ENCODE data around the gene TTC23L.
A peak's percentile ranks its signal among the peaks of the same experiment; 100 is the strongest.

The TTC23L gene, protein sequence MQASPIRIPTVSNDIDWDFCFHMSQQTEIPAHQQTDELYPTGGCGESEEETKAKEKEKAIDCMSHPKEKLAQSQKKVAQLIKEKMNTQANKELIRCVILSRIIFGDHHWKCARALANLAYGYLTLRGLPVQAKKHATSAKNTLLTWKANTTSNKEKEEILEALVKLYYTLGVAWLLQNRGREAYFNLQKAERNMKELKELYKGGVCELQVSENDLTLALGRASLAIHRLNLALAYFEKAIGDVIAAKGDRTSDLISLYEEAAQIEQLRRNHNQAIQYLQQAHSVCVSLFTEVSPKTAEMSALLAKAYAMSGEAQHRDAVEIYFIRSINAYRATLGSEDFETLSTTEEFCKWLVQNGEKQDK

DNA sequence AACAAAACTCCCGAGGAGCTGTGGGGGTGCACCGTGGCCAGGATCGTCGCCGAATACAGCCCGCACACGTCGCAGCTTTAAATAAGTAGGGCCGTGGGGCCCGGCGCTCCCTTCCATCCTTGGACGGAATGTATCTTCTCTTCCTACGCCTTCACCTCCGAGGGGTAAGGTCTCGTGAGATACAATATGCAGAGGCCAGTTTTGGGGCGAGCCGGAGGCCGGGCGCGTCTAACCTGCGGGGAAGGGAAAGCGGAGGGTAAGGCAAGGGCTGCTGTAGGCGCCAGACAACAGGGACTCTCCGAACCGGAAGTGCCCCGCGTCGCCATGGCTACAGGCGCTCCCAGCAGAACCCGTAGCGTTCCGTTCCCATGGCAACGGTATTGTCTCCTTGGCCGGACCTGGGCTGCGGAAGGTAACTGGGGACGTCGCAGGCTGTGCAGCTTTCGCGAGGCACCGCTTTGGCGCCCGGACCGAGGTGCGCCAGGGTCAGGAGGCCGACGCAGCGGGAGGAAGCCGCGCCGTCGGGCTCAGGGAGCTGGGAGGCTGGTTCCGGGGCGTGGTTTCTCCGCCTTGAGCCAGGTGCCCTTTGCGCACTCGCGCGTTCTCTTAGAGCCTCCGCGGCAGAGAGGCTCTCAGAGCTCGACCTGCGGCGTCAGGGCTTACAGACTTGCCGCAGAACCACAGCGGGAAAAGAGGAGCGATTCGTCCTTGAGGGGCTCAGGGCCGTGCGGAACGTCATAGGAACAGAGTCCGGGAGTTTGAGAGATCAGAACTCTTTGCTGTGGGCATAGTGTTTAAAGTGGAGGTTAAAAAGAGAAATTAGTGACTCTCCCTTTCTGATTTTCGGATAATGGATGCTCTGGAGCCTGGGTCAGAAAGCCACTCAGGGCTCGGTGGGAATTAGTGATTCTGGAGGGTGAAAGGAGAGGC lies at the start of gene TTC23L:
TTC23L (plus strand) TSS at position 380 of the 930 bp plus-strand sequence. CDS start 1,508 bp downstream, outside the sequence.
- no peaks in the 10 kb centered on the region for H3K9me3 Mint-ChIP-seq
- H3K4me3 Mint-ChIP-seq: peak within 1 kb of the TSS; percentile 93 to 97 (median 95)
- peaks cover 15% of the 10 kb centered on the region for H3K4me1 Mint-ChIP-seq
- TF ChIP-seq, protein P1, sequence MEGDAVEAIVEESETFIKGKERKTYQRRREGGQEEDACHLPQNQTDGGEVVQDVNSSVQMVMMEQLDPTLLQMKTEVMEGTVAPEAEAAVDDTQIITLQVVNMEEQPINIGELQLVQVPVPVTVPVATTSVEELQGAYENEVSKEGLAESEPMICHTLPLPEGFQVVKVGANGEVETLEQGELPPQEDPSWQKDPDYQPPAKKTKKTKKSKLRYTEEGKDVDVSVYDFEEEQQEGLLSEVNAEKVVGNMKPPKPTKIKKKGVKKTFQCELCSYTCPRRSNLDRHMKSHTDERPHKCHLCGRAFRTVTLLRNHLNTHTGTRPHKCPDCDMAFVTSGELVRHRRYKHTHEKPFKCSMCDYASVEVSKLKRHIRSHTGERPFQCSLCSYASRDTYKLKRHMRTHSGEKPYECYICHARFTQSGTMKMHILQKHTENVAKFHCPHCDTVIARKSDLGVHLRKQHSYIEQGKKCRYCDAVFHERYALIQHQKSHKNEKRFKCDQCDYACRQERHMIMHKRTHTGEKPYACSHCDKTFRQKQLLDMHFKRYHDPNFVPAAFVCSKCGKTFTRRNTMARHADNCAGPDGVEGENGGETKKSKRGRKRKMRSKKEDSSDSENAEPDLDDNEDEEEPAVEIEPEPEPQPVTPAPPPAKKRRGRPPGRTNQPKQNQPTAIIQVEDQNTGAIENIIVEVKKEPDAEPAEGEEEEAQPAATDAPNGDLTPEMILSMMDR (IDR thresholded peaks at IDR 0.05; ENCODE audit: unreplicated experiment in 3 of 3): no peak
- no peaks in the 10 kb centered on the region for H3K27me3 Mint-ChIP-seq (ENCODE audit: low read depth)
- peak within 1 kb of the TSS; percentile 93 to 95 (median 94) for H3K27ac Mint-ChIP-seq
- H3K36me3 Mint-ChIP-seq (ENCODE audit: low read depth): peaks cover 7% of the 10 kb centered on the region

DNA sequence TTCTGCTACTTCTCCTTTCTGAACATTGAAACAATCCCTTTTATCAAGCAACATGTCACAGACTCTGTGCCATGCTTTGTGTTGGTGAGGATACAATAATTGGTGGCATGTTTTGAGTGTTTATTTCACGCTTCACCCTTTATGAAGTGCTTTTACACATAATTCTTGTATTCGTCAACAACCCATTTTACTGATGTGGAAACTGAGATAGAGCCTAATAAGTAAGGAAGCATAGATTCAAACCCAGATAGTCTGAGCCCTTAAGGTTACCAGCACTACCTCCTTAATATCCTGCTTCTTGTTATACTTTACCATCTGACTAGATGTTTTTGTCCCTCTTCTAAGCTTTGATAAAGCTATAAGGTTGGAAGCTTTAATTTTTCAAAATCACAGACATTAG lies 49.3 kb upstream of the TTC23L start:
- H3K36me3 Mint-ChIP-seq (ENCODE audit: low read depth): peaks cover 33% of the 10 kb centered on the region
- peak overlapping the region in 1 of 3 experiments; percentile 59 for H3K27ac Mint-ChIP-seq
- H3K27me3 Mint-ChIP-seq (ENCODE audit: low read depth): no peaks in the 10 kb centered on the region

DNA sequence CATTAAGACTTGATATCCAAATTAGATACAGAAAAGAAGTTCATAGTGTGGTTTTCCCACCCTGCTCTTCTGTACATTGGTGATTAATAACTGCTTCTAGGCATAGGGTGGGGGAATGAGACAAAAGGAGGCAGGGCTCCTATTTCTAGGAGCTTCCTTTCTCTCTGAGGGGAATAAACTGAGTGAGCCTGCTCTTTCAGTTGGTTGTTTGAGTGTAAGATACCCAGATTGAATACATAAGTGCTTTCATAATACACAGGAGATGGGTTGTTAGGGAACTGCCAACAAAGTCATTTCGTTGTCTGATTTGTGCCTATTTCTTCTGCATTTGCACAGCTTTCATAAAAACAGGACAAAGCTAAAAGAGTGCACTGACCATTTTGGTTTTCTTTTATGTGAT lies 48.9 kb upstream of the TTC23L start:
- no peaks in the 10 kb centered on the region for H3K27me3 Mint-ChIP-seq (ENCODE audit: low read depth)
- H3K9me3 Mint-ChIP-seq: peaks cover 18% of the 10 kb centered on the region
- H3K27ac Mint-ChIP-seq: peak overlapping the region in 1 of 3 experiments; percentile 59
- no peak overlapping the region for H3K4me3 Mint-ChIP-seq
- H3K4me1 Mint-ChIP-seq: peaks cover 19% of the 10 kb centered on the region
- H3K36me3 Mint-ChIP-seq (ENCODE audit: low read depth): peaks cover 32% of the 10 kb centered on the region
- TF ChIP-seq, protein P1 (IDR thresholded peaks at IDR 0.05; ENCODE audit: unreplicated experiment in 3 of 3): no peak

More for the DNA sequence above, 49.3 kb upstream of the TTC23L start:
- Mint-ChIP-seq H3K9me3 (peaks cover 18% of the 10 kb centered on the region), H3K4me3 (no peak overlapping the region), H3K4me1 (peaks cover 19% of the 10 kb centered on the region)
- TF ChIP-seq, protein P1 (IDR thresholded peaks at IDR 0.05; ENCODE audit: unreplicated experiment in 3 of 3): no peak

DNA sequence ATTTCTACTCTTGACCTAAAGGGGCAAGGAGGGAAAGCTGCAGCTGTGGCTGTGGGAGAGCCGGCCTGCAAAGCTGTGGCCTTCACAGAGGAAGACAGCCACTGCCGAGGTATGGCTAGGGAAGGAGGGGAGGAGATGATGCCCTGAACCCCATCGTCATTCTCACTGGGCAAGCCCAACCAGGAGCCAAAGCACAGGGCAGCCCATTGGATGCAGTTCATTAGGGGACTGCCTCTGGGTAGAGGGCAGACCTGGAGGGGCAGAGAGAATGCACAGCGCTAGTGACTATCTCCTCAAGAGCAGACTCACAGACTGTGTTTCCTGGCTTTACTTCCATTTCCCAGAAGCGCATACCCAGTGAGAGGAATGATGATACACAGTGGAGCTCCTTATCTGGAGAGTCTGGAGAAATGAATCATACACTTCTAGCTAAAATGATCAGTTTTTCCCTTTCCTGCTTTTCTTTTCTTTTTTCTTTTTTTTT lies 47.2 kb upstream of the TTC23L start:
- H3K4me3 Mint-ChIP-seq: no peak overlapping the region
- H3K27ac Mint-ChIP-seq: peak overlapping the region in 2 of 3 experiments; percentile 55 to 64
- TF ChIP-seq, protein P1 (IDR thresholded peaks at IDR 0.05; ENCODE audit: unreplicated experiment in 3 of 3): no peak
- H3K4me1 Mint-ChIP-seq: peaks cover 19% of the 10 kb centered on the region
- peaks cover 6% of the 10 kb centered on the region for H3K9me3 Mint-ChIP-seq
- peaks cover 24% of the 10 kb centered on the region for H3K36me3 Mint-ChIP-seq (ENCODE audit: low read depth)
- H3K27me3 Mint-ChIP-seq (ENCODE audit: low read depth): no peaks in the 10 kb centered on the region

DNA sequence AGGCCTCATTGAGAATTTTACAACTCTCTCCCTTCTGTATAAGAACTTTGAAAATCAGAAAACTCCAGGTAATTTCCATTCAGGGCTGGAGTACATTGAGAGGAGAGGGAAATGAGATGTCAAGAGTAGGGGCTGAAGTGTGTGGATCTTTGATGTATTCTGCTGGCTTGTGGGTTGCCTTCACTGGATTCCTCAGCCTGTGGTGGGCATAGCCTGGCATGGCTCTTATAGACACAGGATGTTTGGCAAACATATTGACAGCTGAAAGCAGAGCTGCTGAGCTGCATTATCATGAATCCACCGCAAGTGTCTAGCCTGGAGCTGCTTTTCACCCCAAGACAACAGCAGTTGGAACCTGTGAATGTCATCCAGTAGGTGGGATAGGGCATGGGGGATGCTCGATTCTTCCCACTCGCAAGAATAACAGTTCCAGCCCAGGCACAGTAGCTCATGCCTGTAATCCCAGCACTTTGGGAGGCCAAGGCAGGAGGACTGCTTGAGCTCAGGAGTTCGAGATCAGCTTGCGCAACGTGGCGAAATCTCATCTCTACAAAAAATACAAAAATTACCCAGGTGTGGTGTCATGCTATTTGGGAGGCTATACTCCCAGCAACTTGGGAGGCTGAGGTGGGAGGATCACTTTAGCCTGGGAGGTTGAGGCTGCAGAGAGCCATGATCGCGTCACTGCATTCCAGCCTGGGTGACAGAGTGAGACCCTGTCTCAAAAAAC lies 36.0 kb upstream of the TTC23L start:
- peaks cover 64% of the 10 kb centered on the region for H3K36me3 Mint-ChIP-seq (ENCODE audit: low read depth)
- TF ChIP-seq, protein P1 (IDR thresholded peaks at IDR 0.05; ENCODE audit: unreplicated experiment in 3 of 3): no peak
- H3K27me3 Mint-ChIP-seq (ENCODE audit: low read depth): no peaks in the 10 kb centered on the region
- H3K9me3 Mint-ChIP-seq: no peaks in the 10 kb centered on the region
- H3K4me1 Mint-ChIP-seq: peaks cover 21% of the 10 kb centered on the region
- no peak overlapping the region for H3K4me3 Mint-ChIP-seq
- peak overlapping the region in 2 of 3 experiments; percentile 39 to 66 for H3K27ac Mint-ChIP-seq

All from nephron (organoid).